Prostate gland (tissue), 2 donors: Measurements from ENCODE around the gene SIRT7. TPM values are rescaled to one million over a fixed set of nuclear protein-coding genes. Genes with fewer than 3 reads are reported as not detected.

Source experiments
- DNase-seq: peaks from one replicate; pipeline ENCODE4 v3.0.0-alpha.2; 2019; ENCODE audit warnings: low spot score
- H3K27ac ChIP-seq, 2 donors: fragments of 200-600 bp; sonication (generic); 2 replicates each; pipeline ENCODE4 v1.5.1; 2017 to 2019
- H3K27me3 ChIP-seq: fragments of 200-600 bp; sonication (generic); replicated peaks from 2 replicates; pipeline ENCODE4 v1.5.1; 2019; ENCODE audit not compliant: insufficient read depth
- H3K36me3 ChIP-seq, 2 donors: fragments of 200-600 bp; sonication (generic); 1 replicate in 1 of 2; 2 replicates in 1 of 2; pipeline versions ENCODE4 v1.5.1 to v1.8.1; 2017 to 2019
- H3K4me1 ChIP-seq: fragments of 200-600 bp; sonication (generic); replicated peaks from 2 replicates; pipeline ENCODE4 v1.5.1; 2019
- H3K4me3 ChIP-seq, 2 donors: fragments of 200-600 bp; sonication (generic); 2 replicates each; pipeline ENCODE4 v1.5.1; 2017 to 2019
- H3K9me3 ChIP-seq: fragments of 200-600 bp; sonication (generic); 2 replicates; pipeline ENCODE4 v1.5.1; 2017
- POLR2A ChIP-seq: fragments of 450-650 bp; IDR thresholded peaks from one replicate; pipeline ENCODE4 v1.6.1; 2016; ENCODE audit warnings: antibody characterized with exemption, mild to moderate bottlenecking
- POLR2AphosphoS5 ChIP-seq: sonication (generic); formaldehyde crosslinking; IDR thresholded peaks from one replicate; pipeline ENCODE4 v1.6.1; 2017; ENCODE audit warnings: antibody characterized with exemption
- WGBS: methylation state at CpG from one replicate; pipeline ENCODE4 v1.1.5; 2018; 5-methylcytosine and 5-hydroxymethylcytosine counted together
- intact Hi-C: fragments of 100-400 bp; cut with DNase I; formaldehyde crosslinking; loops from one replicate; pipeline ENCODE4 v1.14.2; 2022
- total RNA-seq, 2 donors: library from RNA; depleted of rRNA; stranded (reverse); fragments of >200 nt; gene quantifications; one replicate each; pipeline ENCODE4 v1.1.0, GENCODE V29; 2016
- TF ChIP-seq, protein P1 (sequence below), 4 experiments: fragments of 200-600 bp in 2 of 4; fragments of 450-650 bp in 2 of 4; sonication (generic) in 2 of 4; IDR thresholded peaks; 1 replicate in 3 of 4; 2 replicates in 1 of 4; pipeline ENCODE4 v1.5.1; 2016 to 2019; ENCODE audit warnings: antibody characterized with exemption in 4 of 4, mild to moderate bottlenecking in 2 of 4, moderate library complexity in 2 of 4

The SIRT7 gene
- total RNA-seq, 2 donors from 2014 or later = 22.4 to 39.9 TPM

DNA sequence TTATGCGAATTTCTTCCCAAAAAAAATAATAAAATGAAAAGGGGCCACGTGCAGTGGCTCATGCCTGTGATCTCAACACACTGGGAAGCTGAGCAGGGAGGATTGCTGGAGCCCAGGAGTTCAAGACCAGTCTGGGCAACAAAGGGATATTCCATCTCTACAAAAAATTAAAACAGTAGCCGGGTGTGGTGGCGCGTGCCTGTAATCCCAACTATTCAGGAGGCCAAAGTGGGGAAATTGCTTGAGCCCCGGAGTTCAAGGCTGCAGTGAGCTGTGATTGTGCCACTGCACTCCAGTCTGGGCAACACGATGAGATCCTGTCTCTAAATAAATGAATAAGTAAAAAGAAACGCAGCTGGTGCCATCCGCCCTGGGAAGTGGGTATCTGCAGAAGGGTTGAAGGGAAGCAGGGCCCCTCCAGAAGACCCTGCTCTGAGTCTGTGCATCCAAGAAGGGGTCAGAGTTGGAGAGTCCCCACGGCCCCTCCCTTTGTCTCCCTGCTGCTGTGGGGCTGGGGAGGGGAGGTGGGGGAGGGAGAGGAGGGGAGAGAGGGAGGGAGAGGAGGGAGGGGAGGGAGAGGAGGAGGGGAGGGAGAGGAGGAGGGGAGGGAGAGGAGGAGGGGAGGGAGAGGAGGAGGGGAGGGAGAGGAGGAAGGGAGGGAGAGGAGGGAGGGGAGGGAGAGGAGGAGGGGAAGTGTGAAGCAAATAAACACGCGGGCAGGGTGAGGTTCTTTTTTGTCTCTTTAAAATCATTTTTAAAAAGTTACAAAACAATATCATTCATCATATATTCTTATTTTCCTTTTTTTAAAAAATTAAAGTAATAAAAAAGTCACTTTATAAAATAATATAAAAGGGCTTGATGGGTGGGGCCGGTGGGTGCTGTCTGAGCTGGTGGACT is 34.1 kb upstream of the SIRT7 start:
- no peaks in the 10 kb centered on the region for H3K36me3 ChIP-seq
- no peak overlapping the region for H3K27ac ChIP-seq
- DNase-seq = no peak
- no peaks in the 10 kb centered on the region for H3K9me3 ChIP-seq
- H3K4me1 ChIP-seq = no peaks in the 10 kb centered on the region
- H3K4me3 ChIP-seq = no peak overlapping the region
- WGBS = 49% methylated on average over 13 of the region's 13 CpGs
- peaks cover 2% of the 10 kb centered on the region for H3K27me3 ChIP-seq
- intact Hi-C loops = no loop called here
- TF ChIP-seq POLR2AphosphoS5 (no peak), POLR2A (no peak)
- TF ChIP-seq, protein P1, sequence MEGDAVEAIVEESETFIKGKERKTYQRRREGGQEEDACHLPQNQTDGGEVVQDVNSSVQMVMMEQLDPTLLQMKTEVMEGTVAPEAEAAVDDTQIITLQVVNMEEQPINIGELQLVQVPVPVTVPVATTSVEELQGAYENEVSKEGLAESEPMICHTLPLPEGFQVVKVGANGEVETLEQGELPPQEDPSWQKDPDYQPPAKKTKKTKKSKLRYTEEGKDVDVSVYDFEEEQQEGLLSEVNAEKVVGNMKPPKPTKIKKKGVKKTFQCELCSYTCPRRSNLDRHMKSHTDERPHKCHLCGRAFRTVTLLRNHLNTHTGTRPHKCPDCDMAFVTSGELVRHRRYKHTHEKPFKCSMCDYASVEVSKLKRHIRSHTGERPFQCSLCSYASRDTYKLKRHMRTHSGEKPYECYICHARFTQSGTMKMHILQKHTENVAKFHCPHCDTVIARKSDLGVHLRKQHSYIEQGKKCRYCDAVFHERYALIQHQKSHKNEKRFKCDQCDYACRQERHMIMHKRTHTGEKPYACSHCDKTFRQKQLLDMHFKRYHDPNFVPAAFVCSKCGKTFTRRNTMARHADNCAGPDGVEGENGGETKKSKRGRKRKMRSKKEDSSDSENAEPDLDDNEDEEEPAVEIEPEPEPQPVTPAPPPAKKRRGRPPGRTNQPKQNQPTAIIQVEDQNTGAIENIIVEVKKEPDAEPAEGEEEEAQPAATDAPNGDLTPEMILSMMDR (IDR thresholded peaks at IDR 0.05) = no peak

DNA sequence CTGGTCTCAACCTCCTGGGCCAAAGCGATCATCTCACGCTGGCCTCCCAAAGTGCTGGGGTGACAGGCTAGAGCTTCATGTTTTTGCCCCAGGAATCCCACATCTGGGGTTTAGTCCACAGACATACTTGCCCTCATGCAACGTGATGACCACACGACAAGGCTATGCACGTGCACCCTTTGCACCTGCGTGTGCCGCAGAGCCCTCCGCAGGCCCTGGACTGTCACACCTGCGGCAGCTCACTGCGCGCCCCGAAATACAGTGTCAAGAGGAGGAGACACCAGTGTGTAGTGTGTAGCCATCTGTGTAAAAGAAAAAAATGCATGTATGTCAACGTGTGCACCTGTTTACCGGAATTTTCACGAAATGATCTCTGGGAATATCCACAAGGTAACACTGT is 32.5 kb upstream of the SIRT7 start:
- WGBS = 75% methylated on average over 15 of the region's 15 CpGs
- Histone ChIP-seq H3K9me3 (no peaks in the 10 kb centered on the region), H3K27ac (no peak overlapping the region), H3K36me3 (no peaks in the 10 kb centered on the region), H3K27me3 (no peaks in the 10 kb centered on the region), H3K4me1 (no peaks in the 10 kb centered on the region), H3K4me3 (no peak overlapping the region)
- intact Hi-C loops = no loop called here
- TF ChIP-seq POLR2A = no peak
- no peak for TF ChIP-seq POLR2AphosphoS5
- TF ChIP-seq, protein P1 (IDR thresholded peaks at IDR 0.05) = no peak
- DNase-seq = no peak

DNA sequence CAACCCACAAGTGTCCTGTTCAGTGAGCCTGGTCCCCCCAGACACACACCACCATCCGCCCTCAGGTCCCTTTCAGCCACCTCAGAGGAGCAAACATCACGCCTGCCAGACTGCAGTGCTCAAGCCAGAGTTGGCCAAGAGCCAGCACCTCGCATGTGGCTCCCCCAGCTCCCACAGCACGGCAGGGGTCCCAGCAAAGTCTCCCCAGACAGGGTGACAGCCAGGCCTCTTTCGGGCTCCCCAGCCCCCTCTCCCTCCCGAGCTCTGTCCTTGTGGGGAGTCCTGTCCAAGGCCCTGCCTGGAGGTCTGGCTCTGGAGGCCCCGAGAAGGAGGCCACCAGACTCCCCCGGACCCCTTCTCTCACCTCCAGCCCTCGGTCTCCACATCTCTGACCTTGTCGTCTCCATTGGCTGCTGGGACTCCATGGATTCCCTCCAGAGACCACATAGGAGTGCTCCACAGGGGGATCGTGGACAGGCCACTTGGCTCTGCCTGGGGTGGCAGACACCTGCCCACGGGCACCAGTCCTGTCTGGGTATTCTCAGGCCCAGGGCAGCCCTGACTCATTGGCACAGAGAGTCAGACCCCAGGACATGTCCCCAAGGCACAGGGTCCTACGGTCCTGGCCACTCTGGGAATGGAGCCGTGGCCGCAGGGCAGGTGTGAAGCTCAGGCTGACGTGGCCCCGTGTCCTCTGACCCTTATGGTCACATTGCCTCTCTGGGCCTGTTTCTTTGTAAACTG is 30.8 kb upstream of the SIRT7 start:
- 83% methylated on average over 16 of the region's 17 CpGs for WGBS
- Histone ChIP-seq H3K9me3 (no peaks in the 10 kb centered on the region), H3K4me1 (no peaks in the 10 kb centered on the region), H3K27me3 (no peaks in the 10 kb centered on the region), H3K36me3 (no peaks in the 10 kb centered on the region), H3K27ac (no peak overlapping the region), H3K4me3 (no peak overlapping the region)
- TF ChIP-seq POLR2A = no peak
- intact Hi-C loops = no loop called here
- DNase-seq = no peak

DNA sequence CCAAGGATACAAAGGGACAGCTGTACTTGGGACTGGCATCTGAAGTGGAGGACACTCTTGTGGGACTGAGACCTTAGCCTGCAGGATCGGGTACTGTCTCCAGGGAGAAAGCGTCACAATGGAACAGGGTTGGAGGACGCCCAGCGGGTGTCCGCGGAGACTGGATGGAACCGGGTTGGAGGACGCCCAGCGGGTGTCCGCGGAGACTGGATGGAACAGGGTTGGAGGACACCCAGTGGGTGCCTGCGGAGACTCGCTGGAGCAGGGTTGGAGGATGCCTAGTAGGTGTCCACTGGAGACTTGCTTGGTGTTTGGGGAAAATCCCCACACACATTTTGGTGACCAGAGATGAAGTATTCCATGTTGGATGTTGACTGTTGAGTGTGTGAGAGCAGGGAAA is 29.2 kb upstream of the SIRT7 start, which contains the start of gene MYADML2:
Gene MYADML2 (minus strand): TSS at position 45 of the 400 bp plus-strand sequence. CDS start 5,492 bp downstream, outside the sequence.
- Histone ChIP-seq H3K4me1 (no peaks in the 10 kb centered on the region), H3K27ac (no peak within 1 kb of the TSS), H3K9me3 (no peaks in the 10 kb centered on the region), H3K4me3 (no peak within 1 kb of the TSS), H3K27me3 (no peaks in the 10 kb centered on the region), H3K36me3 (no peaks in the 10 kb centered on the region)
- intact Hi-C loops = no loop called here
- TF ChIP-seq POLR2AphosphoS5 = no peak
- TF ChIP-seq, protein P1 (IDR thresholded peaks at IDR 0.05) = no peak
- TF ChIP-seq POLR2A = no peak
- no peak for DNase-seq
- 79% methylated on average over 13 of the region's 13 CpGs for WGBS

GRCh38 chr17:81944858-81945257 is 26.9 kb upstream of the SIRT7 start:
- DNase-seq = no peak
- WGBS = 88% methylated on average over 9 of the region's 9 CpGs
- intact Hi-C loops = no loop called here
- Histone ChIP-seq H3K27ac (no peak overlapping the region), H3K4me3 (no peak overlapping the region), H3K9me3 (no peaks in the 10 kb centered on the region), H3K27me3 (no peaks in the 10 kb centered on the region), H3K4me1 (no peaks in the 10 kb centered on the region), H3K36me3 (no peaks in the 10 kb centered on the region)
- TF ChIP-seq POLR2AphosphoS5 (no peak), POLR2A (no peak)
- TF ChIP-seq, protein P1 (IDR thresholded peaks at IDR 0.05) = no peak
